ENCODE data around the gene SEL1L2. TPM values are rescaled to one million over a fixed set of nuclear protein-coding genes. Genes with fewer than 3 reads are reported as not detected.

Gene SEL1L2
- total RNA-seq, 2 experiments from 2014 or later = not detected

GRCh38 chr20:14030991-14031390 lies 40.6 kb upstream of the SEL1L2 start:
- ATAC-seq (ENCODE audit: poor library complexity) (no peak), DNase-seq (no peak)
- POLR2A ChIA-PET = no interaction called here
- intact Hi-C loops (cut with DNase I, micrococcal nuclease) = no loop called here
- Histone ChIP-seq H3K4me1 (ENCODE audit: insufficient read depth, low read length) (no peaks in the 10 kb centered on the region), H3K9me3 (ENCODE audit: control insufficient read depth in 1 of 2, insufficient read depth in 1 of 2, low read length in 2 of 2) (peaks cover 0 to 10% of the 10 kb centered on the region in 2 experiments), H3K27me3 (ENCODE audit: control insufficient read depth in 1 of 2, insufficient read depth in 2 of 2, low read length in 2 of 2) (no peaks in the 10 kb centered on the region), H3K4me3 (ENCODE audit: low read length) (no peak overlapping the region), H3K27ac (ENCODE audit: low read depth in 1 of 2, low read length in 2 of 2) (no peak overlapping the region), H3K36me3 (ENCODE audit: insufficient read depth, low read length) (no peaks in the 10 kb centered on the region)
- Mint-ChIP-seq H3K9me3 (peaks cover 3% of the 10 kb centered on the region), H3K4me3 (no peak overlapping the region), H3K27me3 (no peaks in the 10 kb centered on the region), H3K4me1 (ENCODE audit: low read depth) (no peaks in the 10 kb centered on the region), H3K27ac (no peak overlapping the region), H3K36me3 (ENCODE audit: low read depth) (no peaks in the 10 kb centered on the region)
- CTCF ChIA-PET = no interaction called here
- TF ChIP-seq CTCF (IDR thresholded peaks at IDR 0.05) = no peak

DNA sequence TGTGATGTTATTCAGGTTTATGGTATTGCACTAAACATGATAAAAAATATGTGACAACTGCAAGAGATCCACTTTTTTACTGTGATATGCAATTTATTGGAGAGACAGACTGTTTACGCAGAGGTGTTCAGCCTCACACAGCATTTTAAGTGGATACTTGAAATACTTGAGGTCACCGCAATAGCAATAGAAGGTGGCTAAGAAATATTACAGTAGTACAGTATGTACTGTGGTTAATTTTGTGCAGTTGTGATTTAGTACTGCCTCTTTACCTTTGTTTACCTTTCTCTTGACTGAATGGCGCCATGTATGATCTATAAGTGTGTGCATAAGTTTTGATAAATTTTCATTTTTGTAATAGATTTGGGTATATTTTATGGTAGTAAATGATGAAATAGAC lies 22.3 kb upstream of the SEL1L2 start:
- Histone ChIP-seq H3K9me3 (ENCODE audit: control insufficient read depth in 1 of 2, insufficient read depth in 1 of 2, low read length in 2 of 2) (peaks cover 0 to 14% of the 10 kb centered on the region in 2 experiments), H3K4me3 (ENCODE audit: low read length) (no peak overlapping the region), H3K4me1 (ENCODE audit: insufficient read depth, low read length) (no peaks in the 10 kb centered on the region), H3K27ac (ENCODE audit: low read depth in 1 of 2, low read length in 2 of 2) (no peak overlapping the region), H3K36me3 (ENCODE audit: insufficient read depth, low read length) (no peaks in the 10 kb centered on the region), H3K27me3 (ENCODE audit: control insufficient read depth in 1 of 2, insufficient read depth in 2 of 2, low read length in 2 of 2) (no peaks in the 10 kb centered on the region)
- Mint-ChIP-seq H3K27ac (no peak overlapping the region), H3K27me3 (no peaks in the 10 kb centered on the region), H3K4me1 (ENCODE audit: low read depth) (no peaks in the 10 kb centered on the region), H3K9me3 (peaks cover 17% of the 10 kb centered on the region), H3K36me3 (ENCODE audit: low read depth) (no peaks in the 10 kb centered on the region), H3K4me3 (no peak overlapping the region)
- no peak for TF ChIP-seq CTCF (IDR thresholded peaks at IDR 0.05)
- no peak for ATAC-seq (ENCODE audit: poor library complexity)
- ChIA-PET POLR2A (no interaction called here), CTCF (no interaction called here)
- no peak for DNase-seq
- intact Hi-C loops (cut with DNase I, micrococcal nuclease) = no loop called here

DNA sequence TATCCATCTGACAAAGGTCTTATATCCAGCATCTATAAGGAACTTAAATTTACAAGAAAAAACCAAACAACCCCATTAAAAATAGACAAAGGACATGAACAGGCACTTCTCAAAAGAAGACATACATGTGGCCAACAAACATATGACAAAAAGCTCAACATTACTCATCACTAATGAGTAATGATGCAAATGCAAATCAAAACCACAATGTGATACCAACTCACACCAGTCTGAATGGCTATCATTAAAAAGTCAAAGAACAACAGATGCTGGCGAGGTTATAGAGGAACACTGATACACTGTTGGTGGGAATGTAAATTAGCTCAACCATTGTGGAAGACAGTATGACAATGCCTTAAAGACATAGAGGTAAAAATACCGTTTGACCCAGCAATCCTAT lies 18.8 kb upstream of the SEL1L2 start:
- CTCF ChIA-PET = no interaction called here
- Mint-ChIP-seq H3K4me1 (ENCODE audit: low read depth) (no peaks in the 10 kb centered on the region), H3K4me3 (no peak overlapping the region), H3K27ac (no peak overlapping the region), H3K27me3 (no peaks in the 10 kb centered on the region), H3K36me3 (ENCODE audit: low read depth) (no peaks in the 10 kb centered on the region), H3K9me3 (peaks cover 10% of the 10 kb centered on the region)
- intact Hi-C loops (cut with DNase I, micrococcal nuclease) = loop anchor here in 1 of 2 experiments (10.0 kb wide), 1 partner anchor 56 kb away; no protein-coding TSS in a partner anchor
- H3K4me1 ChIP-seq (ENCODE audit: insufficient read depth, low read length) = no peaks in the 10 kb centered on the region
- ATAC-seq (ENCODE audit: poor library complexity) (no peak), DNase-seq (no peak)
- H3K27ac ChIP-seq (ENCODE audit: low read depth in 1 of 2, low read length in 2 of 2) = no peak overlapping the region
- POLR2A ChIA-PET = no interaction called here
- H3K9me3 ChIP-seq (ENCODE audit: control insufficient read depth in 1 of 2, insufficient read depth in 1 of 2, low read length in 2 of 2) = peaks cover 0 to 17% of the 10 kb centered on the region in 2 experiments
- no peak for TF ChIP-seq CTCF (IDR thresholded peaks at IDR 0.05)
- H3K27me3 ChIP-seq (ENCODE audit: control insufficient read depth in 1 of 2, insufficient read depth in 2 of 2, low read length in 2 of 2) = no peaks in the 10 kb centered on the region
- H3K36me3 ChIP-seq (ENCODE audit: insufficient read depth, low read length) = no peaks in the 10 kb centered on the region
- no peak overlapping the region for H3K4me3 ChIP-seq (ENCODE audit: low read length)
